ENCODE data around the gene TNFRSF19.
"Not testable (repeated sequence)": the region's sequence is repeated elsewhere in the genome, so short reads cannot be mapped to it uniquely, and the experiment has no call there.

TNFRSF19 gene

GRCh38 chr13:23570099-23570920 lies at the start of gene TNFRSF19:
Gene TNFRSF19, plus strand, starts transcription at chr13:23570412. Its CDS starts 19,772 bp downstream, at chr13:23590184.
- peak; percentile 68 for DNase-seq (ENCODE audit: low read depth)

GRCh38 chr13:23529926-23530325 lies 40.3 kb upstream of the TNFRSF19 start:
- not testable (repeated sequence) for DNase-seq (ENCODE audit: low read depth)

GRCh38 chr13:23531446-23531845 lies 38.8 kb upstream of the TNFRSF19 start:
- no peak for DNase-seq (ENCODE audit: low read depth)

- no peak for DNase-seq (ENCODE audit: low read depth)
Measured at GRCh38 chr13:23534090-23534489, 36.1 kb upstream of the TNFRSF19 start.

GRCh38 chr13:23541221-23541824 lies 28.9 kb upstream of the TNFRSF19 start:
- DNase-seq (ENCODE audit: low read depth) = peak; percentile 13

GRCh38 chr13:23544668-23545067 lies 25.5 kb upstream of the TNFRSF19 start:
- DNase-seq (ENCODE audit: low read depth) = no peak

- DNase-seq (ENCODE audit: low read depth) = peak; percentile 22
Measured at GRCh38 chr13:23547000-23547590, 23.1 kb upstream of the TNFRSF19 start.

- DNase-seq (ENCODE audit: low read depth) = no peak
Measured at GRCh38 chr13:23549724-23550123, 20.5 kb upstream of the TNFRSF19 start.

- DNase-seq (ENCODE audit: low read depth) = no peak
Measured at GRCh38 chr13:23550163-23550562, 20.0 kb upstream of the TNFRSF19 start.

- DNase-seq (ENCODE audit: low read depth) = no peak
Measured at GRCh38 chr13:23551213-23552008, 18.8 kb upstream of the TNFRSF19 start.

GRCh38 chr13:23552171-23552570 lies 18.0 kb upstream of the TNFRSF19 start:
- DNase-seq (ENCODE audit: low read depth) = no peak

GRCh38 chr13:23552661-23553060 lies 17.6 kb upstream of the TNFRSF19 start:
- no peak for DNase-seq (ENCODE audit: low read depth)

GRCh38 chr13:23554000-23554399 lies 16.2 kb upstream of the TNFRSF19 start:
- DNase-seq (ENCODE audit: low read depth) = peak; percentile 44

GRCh38 chr13:23557043-23557442 lies 13.2 kb upstream of the TNFRSF19 start:
- DNase-seq (ENCODE audit: low read depth) = no peak

- DNase-seq (ENCODE audit: low read depth) = no peak
Measured at GRCh38 chr13:23557733-23558132, 12.5 kb upstream of the TNFRSF19 start.

- DNase-seq (ENCODE audit: low read depth) = peak; percentile 87
Measured at GRCh38 chr13:23558675-23559536, 11.3 kb upstream of the TNFRSF19 start.

- DNase-seq (ENCODE audit: low read depth) = no peak
Measured at GRCh38 chr13:23560571-23561089, 9.6 kb upstream of the TNFRSF19 start.

- no peak for DNase-seq (ENCODE audit: low read depth)
Measured at GRCh38 chr13:23561261-23561660, 9.0 kb upstream of the TNFRSF19 start.

GRCh38 chr13:23563085-23563845 lies 6.9 kb upstream of the TNFRSF19 start:
- DNase-seq (ENCODE audit: low read depth) = no peak

GRCh38 chr13:23567906-23568460 lies 2.2 kb upstream of the TNFRSF19 start:
- DNase-seq (ENCODE audit: low read depth) = no peak
